Amniotic epithelial cell (primary cell): Measurements from ENCODE around the gene RRAD.
"Not testable (repeated sequence)": the region's sequence is repeated elsewhere in the genome, so short reads cannot be mapped to it uniquely, and the experiment has no call there.

ENCODE experiments used
- DNase-seq: peaks from one replicate; pipeline ENCODE4 v3.0.0-alpha.2; 2010; ENCODE audit warnings: low read depth

Gene RRAD

GRCh38 chr16:66950971-66951790 lies 25.8 kb upstream of the RRAD start:
- DNase-seq = no peak

- DNase-seq = no peak
Measured at GRCh38 chr16:66950437-66950836, 25.1 kb upstream of the RRAD start.

- DNase-seq = no peak
Measured at GRCh38 chr16:66949472-66949871, 24.1 kb upstream of the RRAD start.

GRCh38 chr16:66948837-66949225 lies 23.5 kb upstream of the RRAD start:
- no peak for DNase-seq

GRCh38 chr16:66948134-66948836 lies 22.9 kb upstream of the RRAD start:
- DNase-seq = no peak

GRCh38 chr16:66947302-66948065 lies 22.1 kb upstream of the RRAD start:
- DNase-seq = peak; percentile 77

GRCh38 chr16:66946974-66947301 lies 21.6 kb upstream of the RRAD start:
- no peak for DNase-seq

- no peak for DNase-seq
Measured at GRCh38 chr16:66946541-66946940, 21.2 kb upstream of the RRAD start.

GRCh38 chr16:66945939-66946338 lies 20.6 kb upstream of the RRAD start:
- no peak for DNase-seq

- not testable (repeated sequence) for DNase-seq
Measured at GRCh38 chr16:66944971-66945370, 19.6 kb upstream of the RRAD start.

GRCh38 chr16:66944054-66944441 lies 18.7 kb upstream of the RRAD start:
- no peak for DNase-seq

GRCh38 chr16:66943426-66944053 lies 18.2 kb upstream of the RRAD start:
- no peak for DNase-seq

GRCh38 chr16:66942981-66943380 lies 17.6 kb upstream of the RRAD start:
- DNase-seq = no peak

- DNase-seq = no peak
Measured at GRCh38 chr16:66940236-66940635, 14.9 kb upstream of the RRAD start.

GRCh38 chr16:66939366-66939765 lies 14.0 kb upstream of the RRAD start:
- no peak for DNase-seq

GRCh38 chr16:66937725-66938337 lies 12.5 kb upstream of the RRAD start:
- DNase-seq = no peak

- no peak for DNase-seq
Measured at GRCh38 chr16:66936889-66937554, 11.7 kb upstream of the RRAD start.

GRCh38 chr16:66936462-66936861 lies 11.1 kb upstream of the RRAD start:
- DNase-seq = no peak

- DNase-seq = no peak
Measured at GRCh38 chr16:66935314-66936011, 10.1 kb upstream of the RRAD start, which contains the start of gene CES2. Gene CES2 (plus strand): TSS chr16:66935516. CDS start chr16:66935636, 120 bp downstream.

- not testable (repeated sequence) for DNase-seq
Measured at GRCh38 chr16:66934839-66935313, 9.5 kb upstream of the RRAD start.
